Cortex of kidney (tissue), 1 donor: Measurements from ENCODE around the gene FAM180A.

Source experiments
- DNase-seq: peaks from one replicate; lab custom pipeline; 2025; lab: John Stamatoyannopoulos, UW

The FAM180A gene

DNA sequence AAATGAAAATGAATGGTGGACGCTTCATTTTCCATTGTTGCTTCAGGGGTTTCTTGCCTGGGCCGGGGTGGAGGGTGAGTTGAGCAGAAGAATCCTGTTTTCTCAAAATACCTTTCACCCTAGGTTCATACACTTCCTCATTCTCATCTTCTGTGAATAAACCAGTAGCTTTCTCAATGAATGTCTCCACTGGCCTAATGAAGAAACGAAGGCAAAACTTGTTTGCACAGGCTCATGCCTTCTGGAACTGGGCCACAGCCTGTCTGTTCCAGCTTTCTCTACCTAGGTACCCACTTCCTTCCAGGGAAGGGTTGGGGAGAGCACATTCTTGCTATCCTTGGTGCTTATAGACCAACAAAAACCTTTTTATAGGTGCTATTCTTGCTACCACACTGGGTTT lies 65.0 kb downstream of the FAM180A start:
- no peak for DNase-seq

DNA sequence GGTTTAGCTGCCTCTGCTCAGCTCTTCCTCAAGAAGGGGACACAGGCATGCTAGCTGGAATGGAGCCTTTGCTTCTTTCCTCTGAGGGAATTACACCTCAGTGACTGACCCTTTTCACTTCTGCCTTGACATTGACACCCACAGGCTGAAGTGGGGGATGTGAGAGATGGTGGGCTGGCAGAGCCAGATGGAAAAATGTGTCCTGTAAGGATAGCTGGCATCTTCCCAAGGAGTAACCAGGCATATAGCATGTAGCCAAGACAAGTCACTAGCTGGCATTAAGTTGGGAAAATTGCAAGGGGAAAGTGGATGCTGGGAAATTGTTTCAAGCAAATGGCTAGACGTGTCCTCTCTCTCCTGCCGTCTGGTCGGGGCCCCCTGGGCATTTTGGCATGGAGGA lies 66.4 kb downstream of the FAM180A start:
- no peak for DNase-seq

DNA sequence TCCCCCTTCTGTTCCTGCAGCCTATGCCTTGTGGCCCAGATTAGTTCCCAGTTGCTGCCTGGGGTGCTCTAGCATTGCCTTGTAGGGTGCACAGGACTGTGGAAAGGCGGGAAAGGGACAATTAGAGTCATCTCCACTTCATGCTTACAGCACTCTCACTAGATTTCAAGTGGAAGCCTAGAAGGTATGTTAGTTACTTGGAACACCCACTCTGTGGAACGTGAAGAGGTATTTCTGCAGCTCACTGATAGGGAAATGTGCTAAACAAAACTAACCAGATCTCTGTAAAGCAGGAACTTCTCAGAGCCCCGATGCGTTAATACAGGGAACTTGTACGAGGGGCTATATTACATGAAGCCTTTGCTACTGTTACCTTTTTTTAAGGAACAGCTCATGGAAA lies 66.9 kb downstream of the FAM180A start:
- no peak for DNase-seq
